NCI-H748 (cell line): Measurements from ENCODE around the gene SLC39A11.

Experiments
- DNase-seq: peaks from one replicate; lab custom pipeline; 2025; ENCODE audit not compliant: unreplicated experiment; lab: John Stamatoyannopoulos, UW

SLC39A11 gene

GRCh38 chr17:72883351-72883750 is 209.1 kb downstream of the SLC39A11 start:
- no peak for DNase-seq

DNA sequence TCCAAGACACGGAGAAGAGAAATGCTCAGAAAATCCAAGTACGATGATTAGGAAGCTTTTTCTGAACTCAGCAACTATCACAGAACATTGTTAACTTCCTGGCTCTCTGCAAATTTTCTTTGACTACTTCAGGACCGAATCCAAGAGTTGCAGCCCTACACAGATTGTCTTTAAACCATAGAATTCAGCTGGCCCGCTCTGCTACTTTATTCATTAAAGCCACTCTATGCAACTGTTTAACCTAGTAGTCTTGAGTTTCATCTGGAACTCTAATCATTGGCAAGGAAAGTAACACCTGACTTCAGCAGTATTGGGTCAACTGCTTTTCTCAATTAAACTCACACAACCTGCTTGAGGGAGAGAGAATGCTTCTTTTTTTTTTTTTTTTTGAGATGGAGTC is 210.1 kb downstream of the SLC39A11 start:
- no peak for DNase-seq

DNA sequence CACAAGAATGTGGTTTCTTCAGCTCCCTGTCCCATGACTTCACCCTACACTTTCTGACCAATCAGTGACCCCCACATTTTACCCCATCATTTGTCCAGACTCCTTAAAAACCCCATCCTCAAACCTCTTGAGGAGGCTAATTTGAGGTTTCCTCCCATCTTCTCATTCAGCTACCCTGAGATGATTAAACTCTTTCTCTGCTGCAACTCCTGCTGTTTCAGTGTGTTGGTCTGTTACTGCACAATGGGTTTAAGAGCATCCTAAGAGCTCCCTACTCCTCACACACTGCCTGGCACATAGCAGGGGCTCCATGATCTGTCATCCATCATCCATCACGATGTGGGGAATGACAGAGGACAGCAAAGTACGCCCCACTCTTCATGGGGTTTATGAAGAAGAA is 212.6 kb downstream of the SLC39A11 start:
- DNase-seq, result no peak

DNA sequence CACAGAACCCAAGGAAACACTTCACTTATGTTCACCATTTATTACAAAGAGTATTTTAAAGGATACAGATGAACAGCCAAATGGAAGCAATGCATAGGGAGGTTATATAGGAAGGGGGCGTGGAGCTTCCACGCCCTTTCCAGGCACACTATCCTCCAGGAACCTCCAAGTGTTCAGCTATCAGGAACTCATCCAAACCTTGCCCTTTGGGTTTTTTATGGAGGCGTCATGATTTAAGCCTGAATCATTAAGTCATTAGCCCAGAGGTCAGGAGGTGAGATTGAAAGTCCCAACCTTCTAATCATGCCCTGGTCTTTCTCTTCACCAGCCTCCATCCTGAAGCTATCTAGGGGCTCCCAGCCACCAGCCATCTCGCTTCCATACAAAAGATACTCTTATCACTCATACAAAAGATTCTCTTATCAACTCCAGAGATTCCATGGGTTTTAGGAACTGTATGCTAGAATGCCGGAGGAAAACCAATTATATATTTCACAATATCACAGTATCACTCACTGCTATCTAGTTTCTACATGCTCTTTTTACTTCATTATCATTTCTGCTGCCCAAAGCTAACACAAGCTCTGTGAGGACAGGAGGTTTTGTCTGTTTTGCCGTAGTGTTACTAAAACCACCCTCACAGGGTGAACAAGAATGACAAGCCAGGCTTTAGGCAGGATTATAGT is 213.4 kb downstream of the SLC39A11 start:
- DNase-seq, result no peak

DNA sequence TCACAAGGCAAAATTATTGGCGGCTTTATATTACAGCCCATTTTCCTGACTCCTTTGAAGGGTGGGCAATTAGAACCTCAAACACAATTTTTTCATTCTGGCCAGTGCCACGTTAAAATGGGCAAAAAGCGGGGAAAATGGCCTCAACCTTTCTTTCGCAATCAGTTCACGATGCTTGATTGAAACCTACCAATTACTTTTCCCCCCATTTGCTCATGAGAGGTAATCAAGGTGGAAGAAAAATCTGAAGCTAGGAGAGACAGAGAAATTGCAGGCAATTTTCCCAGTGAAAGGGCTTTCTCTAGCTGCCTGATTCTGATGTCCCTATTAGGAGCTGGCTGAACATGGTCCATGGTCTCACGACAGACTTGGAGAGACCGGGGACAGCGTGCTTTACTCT is 215.1 kb downstream of the SLC39A11 start:
- no peak for DNase-seq

- DNase-seq, result no peak
These were observed 216.1 kb downstream of the SLC39A11 start for GRCh38 chr17:72876413-72876812.

DNA sequence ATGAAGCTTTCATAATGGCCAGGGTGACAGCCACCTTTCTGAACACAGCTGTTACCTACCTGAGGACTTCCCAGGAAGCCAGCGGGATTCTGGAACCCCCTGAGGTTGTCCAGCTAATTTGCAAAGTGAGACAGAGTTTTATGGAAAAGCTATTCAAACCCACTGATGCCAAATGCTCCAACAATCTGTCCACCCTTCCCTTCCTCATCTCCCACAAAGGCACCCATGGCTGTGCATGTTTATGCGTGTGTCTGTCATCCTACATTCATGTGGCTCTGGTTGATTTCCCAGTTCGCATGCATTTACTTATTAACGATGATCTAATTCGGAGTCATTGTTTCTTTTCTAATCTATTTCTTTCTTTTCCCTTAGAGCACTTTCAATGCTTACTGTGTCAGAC is 217.1 kb downstream of the SLC39A11 start:
- no peak for DNase-seq

DNA sequence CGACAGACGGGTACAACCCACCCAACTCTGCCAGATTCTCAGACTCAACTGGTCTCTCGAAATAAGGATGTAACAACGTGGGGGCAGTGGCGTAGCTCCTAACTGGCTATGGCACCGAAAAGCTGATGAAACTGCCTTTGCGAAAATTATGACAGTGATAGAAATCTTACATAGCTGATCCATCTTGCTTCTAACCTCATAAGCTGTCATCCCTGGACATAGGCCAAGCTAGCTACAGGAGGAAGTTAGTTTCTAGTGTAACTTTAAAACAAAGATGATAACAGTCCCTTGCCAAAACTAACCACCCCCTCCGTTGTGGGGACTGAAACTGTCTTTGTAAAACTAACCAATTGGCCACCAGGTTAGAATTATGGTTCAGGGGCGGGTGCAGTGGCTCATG is 220.1 kb downstream of the SLC39A11 start:
- no peak for DNase-seq

- DNase-seq, result no peak
These were observed 222.0 kb downstream of the SLC39A11 start for GRCh38 chr17:72870367-72870985.

- DNase-seq, result no peak
These were observed 222.9 kb downstream of the SLC39A11 start for GRCh38 chr17:72869630-72870029.

DNA sequence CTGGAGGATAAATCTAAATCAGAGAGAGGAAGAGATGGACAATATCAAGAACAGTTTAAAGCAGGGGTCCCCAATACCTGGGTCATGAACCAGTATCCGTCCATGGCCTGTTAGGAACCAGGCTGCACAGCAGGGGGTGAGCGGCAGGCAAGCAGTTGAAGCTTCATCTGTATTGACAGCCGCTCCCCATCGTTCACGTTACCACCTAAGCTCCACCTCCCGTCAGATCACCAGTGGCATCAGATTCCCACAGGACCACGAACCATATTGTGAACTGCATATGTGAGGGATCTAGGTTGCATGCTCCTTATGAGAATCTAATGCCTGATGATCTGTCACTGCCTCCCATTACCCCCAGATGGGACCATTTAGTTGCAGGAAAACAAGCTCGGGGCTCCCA is 226.5 kb downstream of the SLC39A11 start:
- DNase-seq, result no peak

DNA sequence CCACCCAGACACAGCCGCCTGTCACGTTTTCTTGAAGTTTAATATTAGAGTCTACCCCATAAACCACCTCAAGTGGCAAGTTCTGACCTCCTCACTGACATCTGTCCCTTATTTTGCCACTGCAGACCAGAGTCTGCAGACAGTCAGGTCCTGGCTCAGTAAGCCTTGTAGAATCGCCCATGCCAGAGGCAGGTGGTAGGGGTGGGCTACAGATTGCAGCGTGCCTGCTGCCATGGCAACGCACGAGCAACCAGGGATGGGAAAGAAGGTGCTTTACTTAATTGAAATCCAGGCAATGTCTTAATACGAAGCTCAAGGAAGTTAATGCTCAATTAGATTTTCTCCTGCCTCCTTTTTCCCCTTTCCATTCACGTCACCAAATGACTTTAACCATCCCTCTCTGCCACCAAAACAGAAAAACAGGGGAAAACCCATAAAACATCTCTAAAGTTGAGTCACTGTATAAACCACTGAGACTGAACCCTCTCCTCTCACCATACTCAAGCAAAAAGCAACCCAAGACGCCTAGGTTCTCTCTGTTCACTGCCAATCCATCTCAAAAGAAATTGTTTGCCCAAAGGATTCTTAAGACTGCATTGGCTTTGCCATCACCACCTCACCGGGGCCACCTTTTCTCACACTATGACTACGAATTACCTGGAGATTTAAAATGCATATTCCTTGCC is 228.8 kb downstream of the SLC39A11 start:
- DNase-seq, result peak; percentile 34

DNA sequence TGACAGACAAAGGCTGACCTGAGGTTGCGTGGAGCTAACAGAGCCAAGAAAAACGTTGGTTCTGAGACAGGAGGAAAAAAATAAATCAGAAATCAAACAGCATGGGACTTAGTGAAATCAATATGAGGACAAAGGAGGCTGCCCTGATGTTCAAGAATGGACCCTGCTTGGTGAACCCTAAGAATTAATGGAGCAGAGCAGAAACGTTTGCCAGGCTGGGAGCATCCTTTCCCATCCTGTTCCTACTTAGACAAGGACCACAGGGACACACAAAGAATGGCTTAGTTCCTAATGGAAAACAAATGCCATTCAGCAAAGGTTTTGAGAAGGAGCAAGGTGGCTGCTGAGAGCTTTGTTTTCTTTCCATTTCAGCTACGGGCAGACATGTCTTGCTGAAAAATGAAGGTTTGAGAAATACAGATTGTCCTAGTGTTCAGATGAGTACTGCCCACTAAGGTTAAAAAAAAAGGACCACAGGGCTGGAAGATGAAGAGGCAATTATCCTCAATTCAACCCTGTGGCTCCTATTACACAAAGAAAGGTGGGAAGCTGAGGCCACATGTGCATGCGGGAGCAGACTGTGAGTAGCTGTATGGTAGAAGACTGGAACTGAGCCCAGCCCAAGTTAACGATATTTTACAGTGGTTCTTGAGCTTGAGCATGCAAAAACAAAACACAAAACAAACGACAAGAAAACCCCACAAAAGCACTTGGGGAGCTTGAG is 230.1 kb downstream of the SLC39A11 start:
- peak; percentile 49 for DNase-seq

- DNase-seq, result no peak
These were observed 230.7 kb downstream of the SLC39A11 start for GRCh38 chr17:72861811-72862210.

GRCh38 chr17:72860778-72861177 is 231.7 kb downstream of the SLC39A11 start:
- DNase-seq, result no peak

DNA sequence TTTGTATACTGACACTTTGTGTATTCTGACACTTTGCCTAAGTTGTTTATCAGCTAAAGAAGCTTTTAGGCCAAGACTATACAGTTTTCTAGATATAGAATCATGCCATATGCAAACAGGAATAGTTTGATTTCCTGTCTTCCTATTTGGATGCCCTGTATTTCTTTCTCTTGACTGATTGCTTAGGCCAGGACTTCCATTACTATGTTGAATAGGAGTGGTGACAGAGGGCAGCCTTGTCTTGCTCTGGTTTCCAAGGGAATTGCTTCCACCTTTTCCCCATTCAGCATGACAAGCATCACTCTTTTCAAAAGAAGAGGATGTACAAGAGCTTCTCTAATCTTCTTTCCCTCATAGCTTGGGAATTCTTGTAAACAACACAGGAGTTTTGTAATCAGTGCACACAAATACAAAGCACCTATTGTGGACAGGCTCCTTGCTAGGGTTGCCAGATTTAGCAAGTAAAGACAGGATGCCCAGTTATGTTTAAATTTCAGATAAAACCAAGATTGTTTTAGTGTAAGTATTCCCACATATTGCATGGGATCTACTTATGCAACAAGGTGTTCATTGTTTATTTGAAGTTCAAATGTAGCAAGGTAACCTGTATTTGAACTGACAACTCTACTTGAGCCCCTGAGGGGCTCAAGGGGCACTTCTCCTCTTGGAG is 233.5 kb downstream of the SLC39A11 start:
- DNase-seq, result no peak

DNA sequence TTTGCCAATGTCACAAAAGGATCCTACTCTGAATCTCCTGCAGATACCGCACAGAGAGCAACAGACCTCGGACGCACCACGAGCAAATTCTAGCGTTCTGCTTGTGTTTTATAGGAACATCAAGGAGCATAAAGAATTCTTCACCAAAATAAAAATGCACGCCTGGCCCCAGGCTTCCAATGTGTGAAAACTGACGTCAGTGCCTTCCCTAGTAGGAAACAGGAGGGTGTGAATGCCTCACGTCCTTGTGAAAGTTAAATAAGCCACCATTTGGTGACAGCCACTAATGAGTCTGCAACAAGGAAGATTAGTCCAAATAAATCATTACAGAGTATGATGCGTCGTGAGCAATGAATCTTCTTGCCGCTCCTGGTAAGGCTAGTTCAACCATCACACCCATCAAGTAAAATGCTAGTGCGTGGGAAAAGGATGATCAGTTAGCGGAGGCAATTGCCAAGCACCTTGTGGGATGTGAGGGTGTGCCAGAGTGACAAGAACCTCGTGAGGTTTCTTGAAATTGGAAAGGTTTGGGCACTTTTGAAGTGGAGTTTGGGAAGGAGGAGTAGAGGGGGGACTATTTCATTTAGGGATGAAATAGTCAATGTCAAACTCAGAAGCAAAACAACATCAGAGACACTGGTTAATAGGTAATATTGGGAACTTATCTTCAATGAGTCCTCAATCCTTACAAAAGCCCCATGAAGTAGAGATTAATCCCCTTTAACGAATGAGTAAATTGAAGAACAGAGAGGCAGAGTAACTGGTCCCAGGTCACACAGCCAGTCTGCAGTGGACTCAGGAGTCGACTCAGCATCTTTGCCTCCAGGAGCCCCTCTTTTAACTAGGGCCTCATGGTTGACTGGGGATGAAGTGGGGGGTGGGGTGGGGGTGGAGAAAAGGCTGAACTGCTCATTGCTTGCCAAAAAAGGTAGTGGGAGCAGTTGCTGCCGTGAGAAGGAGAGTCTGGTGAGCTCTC is 238.8 kb downstream of the SLC39A11 start:
- no peak for DNase-seq

GRCh38 chr17:72852277-72852938 is 240.1 kb downstream of the SLC39A11 start:
- DNase-seq, result peak; percentile 11

DNA sequence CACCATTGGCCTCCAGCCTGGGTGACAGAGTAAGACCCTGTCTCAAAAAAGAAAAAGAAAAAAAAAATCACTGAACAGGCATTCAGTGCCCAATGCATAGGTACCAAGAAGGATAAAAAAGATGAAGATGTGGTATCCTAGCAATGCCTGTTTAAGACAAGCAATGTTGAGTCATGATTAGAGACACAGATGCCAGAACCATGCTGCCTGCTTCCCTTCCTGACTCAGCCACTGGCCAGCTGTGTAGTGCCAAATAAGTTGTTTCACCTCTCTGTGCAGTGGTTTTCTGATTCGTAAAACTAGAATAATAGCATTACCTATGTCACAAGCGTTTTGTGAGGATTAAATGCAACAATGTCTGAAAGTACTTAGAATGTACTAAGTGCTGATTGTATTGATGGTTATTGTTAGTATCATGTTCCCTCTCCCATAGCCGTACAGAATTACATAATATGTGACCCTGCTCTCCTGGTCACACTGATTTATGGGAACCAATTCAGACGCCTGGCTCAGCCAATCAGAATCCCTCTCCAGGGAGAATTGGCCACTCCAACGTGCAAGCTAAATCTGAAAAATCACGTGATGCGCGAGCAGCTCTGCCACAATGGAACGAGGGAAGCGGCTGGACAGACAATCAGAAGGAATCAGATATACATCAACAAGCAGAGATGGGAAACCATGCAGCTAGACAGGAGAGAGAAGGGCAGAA is 241.9 kb downstream of the SLC39A11 start:
- DNase-seq, result peak; percentile 16
